DOHH2 (cell line): ENCODE results near the gene RAB40B.

Source experiments
- H3F3A ChIP-seq: fragments of 200-600 bp; sonication (generic), shearing (Covaris generic); 2 replicates; pipeline ENCODE4 v1.6.0; 2016; ENCODE audit warnings: antibody characterized with exemption, mild to moderate bottlenecking; ENCODE audit not compliant: control insufficient read depth, insufficient read depth
- H3K27ac ChIP-seq: fragments of 200-600 bp; sonication (generic); 2 replicates; pipeline ENCODE4 v1.5.1; 2014; ENCODE audit warnings: low read depth, mild to moderate bottlenecking, low read length, moderate library complexity
- H3K27me3 ChIP-seq: fragments of 200-600 bp; sonication (generic); 2 replicates; pipeline ENCODE4 v1.6.1; 2014; ENCODE audit warnings: mild to moderate bottlenecking, low read length, mixed read lengths; ENCODE audit not compliant: control insufficient read depth
- H3K36me3 ChIP-seq: fragments of 200-600 bp; sonication (generic); 2 replicates; pipeline ENCODE4 v1.6.1; 2014; ENCODE audit warnings: mild to moderate bottlenecking, low read length, moderate library complexity, mixed read lengths; ENCODE audit not compliant: control insufficient read depth
- H3K4me1 ChIP-seq: fragments of 200-600 bp; sonication (generic); 2 replicates; pipeline ENCODE4 v1.6.1; 2014; ENCODE audit warnings: mild to moderate bottlenecking, low read length, mixed read lengths; ENCODE audit not compliant: control insufficient read depth
- H3K4me2 ChIP-seq: fragments of 200-600 bp; sonication (generic); 2 replicates; pipeline ENCODE4 v1.6.0; 2014; ENCODE audit warnings: mild to moderate bottlenecking, low read length, moderate library complexity
- H3K4me3 ChIP-seq: fragments of 200-600 bp; sonication (generic); 2 replicates; pipeline ENCODE4 v1.5.1; 2014; ENCODE audit warnings: mild to moderate bottlenecking, low read length, mixed read lengths
- H3K79me2 ChIP-seq: fragments of 200-600 bp; sonication (generic); 2 replicates; pipeline ENCODE4 v1.6.1; 2014; ENCODE audit warnings: mild to moderate bottlenecking, low read length, mixed read lengths; ENCODE audit not compliant: control insufficient read depth
- H3K9me2 ChIP-seq: fragments of 200-600 bp; sonication (generic); replicated peaks from 2 replicates; pipeline ENCODE4 v1.6.1; 2014; ENCODE audit warnings: mild to moderate bottlenecking, low read length, mixed read lengths; ENCODE audit not compliant: control insufficient read depth
- H3K9me3 ChIP-seq: fragments of 200-600 bp; sonication (generic); 2 replicates; pipeline ENCODE4 v1.6.1; 2014; ENCODE audit warnings: antibody characterized with exemption, low read length, mixed read lengths; ENCODE audit not compliant: control insufficient read depth, insufficient read depth
- H4K20me1 ChIP-seq: fragments of 200-600 bp; sonication (generic); 2 replicates; pipeline ENCODE4 v1.6.0; 2014; ENCODE audit warnings: low read depth, mild to moderate bottlenecking, antibody characterized with exemption, low read length, moderate library complexity; ENCODE audit not compliant: control insufficient read depth, insufficient read depth
- EZH2phosphoT487 ChIP-seq: fragments of 200-600 bp; sonication (generic); IDR thresholded peaks from 2 replicates; pipeline ENCODE4 v1.6.1; 2017; ENCODE audit warnings: borderline replicate concordance, mild to moderate bottlenecking, antibody characterized with exemption, low read length, moderate library complexity, mixed read lengths
- TF ChIP-seq, protein P1 (sequence below): fragments of 200-600 bp; sonication (generic); IDR thresholded peaks from one replicate; pipeline ENCODE4 v1.5.1; 2014; ENCODE audit warnings: antibody characterized with exemption, mild to moderate bottlenecking, low read depth, low read length; ENCODE audit not compliant: poor library complexity, severe bottlenecking

RAB40B gene

DNA sequence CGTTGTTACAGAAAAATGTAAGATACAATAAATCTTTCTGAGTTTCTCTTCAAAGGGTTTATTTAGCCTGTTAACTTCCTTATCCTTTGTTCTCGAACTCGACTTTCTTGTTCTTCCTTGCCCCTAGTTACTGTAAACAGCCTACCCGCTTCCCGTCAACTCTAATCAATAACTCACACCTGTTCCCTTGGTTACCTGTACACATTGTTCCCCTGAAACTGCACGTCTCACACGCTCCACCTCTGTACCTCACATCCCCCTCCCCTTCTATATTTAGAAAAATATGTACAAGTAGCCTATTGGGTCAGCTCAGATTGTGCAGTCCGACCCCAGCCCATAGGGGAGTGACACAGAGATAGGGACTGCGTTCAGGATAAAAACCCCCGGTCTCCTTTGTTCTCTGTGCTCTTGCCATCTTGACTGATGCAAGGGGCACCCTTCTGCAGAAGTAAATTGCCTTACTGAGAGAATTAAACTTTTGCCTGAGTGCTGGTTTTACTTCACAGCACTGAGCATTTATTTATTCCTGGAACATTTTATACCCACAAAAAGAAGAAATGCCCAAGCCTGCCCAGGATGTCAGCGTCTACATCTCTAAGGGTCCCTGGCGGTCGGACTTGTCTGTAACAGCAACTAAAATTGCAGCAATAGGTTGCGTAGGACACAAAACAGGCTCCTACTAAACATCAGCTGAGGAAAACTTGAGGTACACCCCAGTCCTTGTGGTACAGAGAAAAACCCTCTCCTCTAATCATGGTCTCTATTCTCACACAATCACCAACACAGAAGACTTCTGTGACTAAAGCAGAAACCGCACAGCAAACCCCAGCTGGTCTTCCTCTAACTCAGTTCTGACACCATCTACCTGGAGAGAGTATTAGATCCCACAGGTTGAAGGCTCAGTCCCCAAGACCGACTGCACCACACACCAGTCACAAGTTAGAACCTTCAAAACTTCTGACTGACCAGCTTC lies 61.6 kb downstream of the RAB40B start:
- Histone ChIP-seq H3K79me2 (peaks cover 95% of the 10 kb centered on the region), H3K27me3 (no peaks in the 10 kb centered on the region), H3K4me3 (no peak overlapping the region), H3K9me2 (no peaks in the 10 kb centered on the region), H3K9me3 (no peaks in the 10 kb centered on the region), H3K4me1 (no peaks in the 10 kb centered on the region), H4K20me1 (0 out of 2 replicates have a peak, but pooled peaks cover 5% of the 10 kb centered on the region), H3K4me2 (no peak overlapping the region), H3F3A (no peaks in the 10 kb centered on the region), H3K27ac (no peak overlapping the region), H3K36me3 (peaks cover 61% of the 10 kb centered on the region)
- TF ChIP-seq, protein P1, sequence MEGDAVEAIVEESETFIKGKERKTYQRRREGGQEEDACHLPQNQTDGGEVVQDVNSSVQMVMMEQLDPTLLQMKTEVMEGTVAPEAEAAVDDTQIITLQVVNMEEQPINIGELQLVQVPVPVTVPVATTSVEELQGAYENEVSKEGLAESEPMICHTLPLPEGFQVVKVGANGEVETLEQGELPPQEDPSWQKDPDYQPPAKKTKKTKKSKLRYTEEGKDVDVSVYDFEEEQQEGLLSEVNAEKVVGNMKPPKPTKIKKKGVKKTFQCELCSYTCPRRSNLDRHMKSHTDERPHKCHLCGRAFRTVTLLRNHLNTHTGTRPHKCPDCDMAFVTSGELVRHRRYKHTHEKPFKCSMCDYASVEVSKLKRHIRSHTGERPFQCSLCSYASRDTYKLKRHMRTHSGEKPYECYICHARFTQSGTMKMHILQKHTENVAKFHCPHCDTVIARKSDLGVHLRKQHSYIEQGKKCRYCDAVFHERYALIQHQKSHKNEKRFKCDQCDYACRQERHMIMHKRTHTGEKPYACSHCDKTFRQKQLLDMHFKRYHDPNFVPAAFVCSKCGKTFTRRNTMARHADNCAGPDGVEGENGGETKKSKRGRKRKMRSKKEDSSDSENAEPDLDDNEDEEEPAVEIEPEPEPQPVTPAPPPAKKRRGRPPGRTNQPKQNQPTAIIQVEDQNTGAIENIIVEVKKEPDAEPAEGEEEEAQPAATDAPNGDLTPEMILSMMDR, result no peak

DNA sequence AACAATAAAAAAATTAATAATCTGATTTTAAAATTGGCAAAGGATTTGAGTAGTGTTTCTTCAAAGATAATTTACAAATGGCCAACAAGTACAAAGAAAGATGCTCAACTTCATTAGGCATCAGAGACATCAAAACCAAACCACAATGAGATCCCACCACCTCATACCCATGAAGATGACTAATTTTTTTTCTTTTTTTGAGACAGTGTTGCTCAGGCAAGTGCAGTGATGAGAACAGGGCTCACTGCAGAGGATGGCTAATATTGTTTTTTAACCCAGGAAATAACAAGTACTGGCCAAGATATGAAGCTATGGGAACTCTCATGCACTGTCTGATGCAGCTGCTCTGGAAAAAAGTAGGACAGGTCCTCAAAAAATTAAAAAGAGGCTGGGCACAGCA lies 65.2 kb downstream of the RAB40B start:
- H3K27me3 ChIP-seq, result no peaks in the 10 kb centered on the region
- H3K4me1 ChIP-seq, result no peaks in the 10 kb centered on the region
- H3K4me3 ChIP-seq, result no peak overlapping the region
- H3K79me2 ChIP-seq, result peaks cover 80% of the 10 kb centered on the region
- H3K9me2 ChIP-seq, result no peaks in the 10 kb centered on the region
- no peaks in the 10 kb centered on the region for H3K9me3 ChIP-seq
- H3F3A ChIP-seq, result no peaks in the 10 kb centered on the region
- H3K4me2 ChIP-seq, result no peak overlapping the region
- TF ChIP-seq EZH2phosphoT487, result no peak
- TF ChIP-seq, protein P1, result no peak
- H3K27ac ChIP-seq, result no peak overlapping the region
- 0 out of 2 replicates have a peak, but pooled peaks cover 5% of the 10 kb centered on the region for H4K20me1 ChIP-seq
- peaks cover 62% of the 10 kb centered on the region for H3K36me3 ChIP-seq

DNA sequence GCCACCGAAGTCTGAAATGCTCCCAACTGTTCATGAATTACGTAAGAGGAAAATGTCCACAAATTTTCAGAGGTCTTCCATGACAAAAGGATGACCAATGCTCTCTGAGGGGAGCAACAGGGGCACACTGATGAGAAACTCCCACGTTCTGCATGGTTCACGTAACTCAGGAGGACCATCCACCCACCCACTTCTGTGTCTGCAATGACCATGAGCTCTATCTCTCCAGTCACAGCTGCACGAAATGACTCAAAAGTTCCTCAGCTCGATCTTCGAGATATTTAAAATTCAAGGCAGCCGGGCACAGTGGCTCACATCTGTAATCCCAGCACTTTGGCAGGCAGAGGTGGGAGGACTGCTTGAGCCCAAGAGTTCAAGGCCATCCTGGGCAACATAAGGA lies 66.0 kb downstream of the RAB40B start:
- no peaks in the 10 kb centered on the region for H3K9me3 ChIP-seq
- no peak overlapping the region for H3K4me2 ChIP-seq
- no peaks in the 10 kb centered on the region for H3F3A ChIP-seq
- 0 out of 2 replicates have a peak, but pooled peaks cover 5% of the 10 kb centered on the region for H4K20me1 ChIP-seq
- H3K79me2 ChIP-seq, result peaks cover 76% of the 10 kb centered on the region
- H3K9me2 ChIP-seq, result no peaks in the 10 kb centered on the region
- no peaks in the 10 kb centered on the region for H3K4me1 ChIP-seq
- H3K36me3 ChIP-seq, result peaks cover 68% of the 10 kb centered on the region
- no peak overlapping the region for H3K27ac ChIP-seq
- H3K27me3 ChIP-seq, result no peaks in the 10 kb centered on the region
- TF ChIP-seq, protein P1, result no peak
- no peak for TF ChIP-seq EZH2phosphoT487
- no peak overlapping the region for H3K4me3 ChIP-seq
